ENCODE results near the gene WDR36. TPM values are rescaled to one million over a fixed set of nuclear protein-coding genes. Genes with fewer than 3 reads are reported as not detected.

Gene WDR36
- total and polyA plus RNA-seq, 2 of the 8 experiments (the other 6 are each of a cell fraction or from before 2014, with no cell fraction given) = 9.3 to 41.8 TPM

Other genes with a start within 250 kb of the WDR36 start
- gene TSLP, start 20.6 kb upstream of the WDR36 start, total RNA-seq (2021; fragmentation: NEBNext Ultra II Directional; extraction: Animal tissue kit (Norgen Biotek cat#: 25700)) = 1.3 and 1.9 TPM in 2 replicates
- 0.31 and 0.39 TPM in 2 replicates for gene TSLP, start 20.6 kb upstream of the WDR36 start, polyA plus RNA-seq (2011; rRNA removed)
- gene CAMK4, start 132.0 kb downstream of the WDR36 start, total RNA-seq (2021; fragmentation: NEBNext Ultra II Directional; extraction: Animal tissue kit (Norgen Biotek cat#: 25700)) = 6.3 and 8.3 TPM in 2 replicates
- gene CAMK4, start 132.0 kb downstream of the WDR36 start, polyA plus RNA-seq (2011; rRNA removed) = 1.3 and 1.8 TPM in 2 replicates